ENCODE measurements around the gene PTDSS2. TPM values are rescaled to one million over a fixed set of nuclear protein-coding genes. Genes with fewer than 3 reads are reported as not detected.
"Not testable (repeated sequence)": the region's sequence is repeated elsewhere in the genome, so short reads cannot be mapped to it uniquely, and the experiment has no call there.

The PTDSS2 gene
- total RNA-seq, 2 donors from 2014 or later: 20.6 to 22.5 TPM

DNA sequence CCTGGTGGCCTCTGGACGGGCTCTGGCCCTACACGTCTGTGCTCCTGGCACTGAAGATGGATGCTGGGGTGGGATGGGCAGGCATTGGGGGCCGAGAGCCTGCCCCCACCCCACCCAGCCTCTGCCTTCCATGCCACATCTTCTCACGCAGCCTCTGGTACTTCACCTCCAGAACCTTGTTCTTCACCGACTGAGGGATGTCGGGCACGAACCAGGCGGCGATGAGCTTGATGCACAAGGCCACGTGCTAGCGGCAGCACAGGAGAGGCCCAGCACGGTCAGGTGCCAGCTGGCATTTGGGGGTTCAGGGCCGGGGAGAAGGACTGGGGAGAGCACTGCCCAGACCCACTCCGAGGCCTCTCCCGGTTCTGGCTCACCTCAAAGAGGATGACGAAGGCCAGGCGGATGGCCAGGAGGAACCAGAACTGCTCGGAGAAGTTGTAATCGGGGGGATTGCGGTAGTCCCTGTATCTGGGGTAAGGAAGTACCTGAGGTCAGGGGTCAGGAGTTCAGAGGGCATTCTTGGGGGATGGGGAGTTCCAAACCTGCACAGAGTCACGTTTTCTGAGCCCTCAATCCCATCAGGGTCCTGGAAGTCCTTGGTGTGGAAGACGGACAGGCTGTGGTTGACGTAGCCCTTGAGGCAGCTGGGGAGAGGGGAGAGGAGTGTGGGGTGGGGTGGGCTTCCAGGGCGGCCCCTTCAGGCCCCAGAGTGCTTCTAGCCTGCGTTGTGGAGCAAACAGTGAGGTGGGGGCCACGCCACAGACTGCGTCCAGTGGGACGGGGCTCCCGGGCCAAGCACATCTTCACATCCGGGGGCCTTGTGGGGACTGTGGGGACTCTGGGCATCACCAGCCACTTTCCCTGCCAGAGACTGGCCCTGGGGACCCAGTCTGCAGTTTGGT lies 31.5 kb upstream of the PTDSS2 start:
- H3K4me3 Mint-ChIP-seq: no peak overlapping the region
- no peaks in the 10 kb centered on the region for H3K27me3 Mint-ChIP-seq (ENCODE audit: low read depth)
- no peak for DNase-seq
- ATAC-seq (replicated peaks in 1 of 2): no peak
- H3K4me1 Mint-ChIP-seq (ENCODE audit: low read depth): peaks cover 24% of the 10 kb centered on the region
- no peak overlapping the region for H3K27ac Mint-ChIP-seq
- H3K36me3 Mint-ChIP-seq (ENCODE audit: insufficient read depth in 2 of 2): no peaks in the 10 kb centered on the region
- no peaks in the 10 kb centered on the region for H3K9me3 Mint-ChIP-seq

DNA sequence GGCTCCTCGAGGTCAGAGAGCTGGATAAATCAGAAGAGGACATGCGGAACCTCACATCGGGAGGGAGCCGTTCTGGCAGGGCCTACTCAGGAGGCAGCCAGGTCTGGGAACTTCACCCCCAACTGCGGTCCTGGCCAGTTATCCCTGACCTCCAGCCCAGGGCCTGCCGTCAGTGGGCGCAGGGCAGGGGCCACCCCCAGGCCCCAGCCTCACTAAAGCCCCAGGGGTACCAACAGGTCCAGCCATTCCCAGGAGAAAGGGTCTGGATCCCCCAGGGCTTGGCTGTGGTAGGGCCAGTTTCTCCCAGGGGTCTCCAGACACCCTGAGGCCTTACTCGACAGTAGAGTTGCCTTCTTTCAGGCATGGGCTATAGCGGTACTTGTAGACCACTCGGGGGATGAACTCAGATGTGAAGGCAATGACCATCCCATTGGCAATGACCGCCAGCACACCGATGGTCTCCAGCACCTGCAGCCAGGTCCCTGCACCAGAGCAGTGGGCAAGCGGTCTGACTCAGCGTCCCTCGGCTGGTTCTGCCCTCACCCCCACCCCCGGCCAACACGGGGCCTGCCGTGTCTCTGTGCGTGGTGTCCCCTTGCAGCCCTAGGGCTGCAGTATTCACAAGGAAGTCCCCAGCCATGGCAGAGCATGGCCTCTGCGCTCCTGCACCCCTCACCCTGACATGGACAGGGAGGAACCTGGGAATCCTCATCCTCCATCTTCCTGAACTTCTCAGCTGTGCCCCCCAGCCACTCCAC lies 30.7 kb upstream of the PTDSS2 start:
- DNase-seq (no peak), ATAC-seq (replicated peaks in 1 of 2) (no peak)
- Mint-ChIP-seq H3K4me1 (ENCODE audit: low read depth) (peaks cover 19% of the 10 kb centered on the region), H3K27me3 (ENCODE audit: low read depth) (no peaks in the 10 kb centered on the region), H3K27ac (no peak overlapping the region), H3K4me3 (no peak overlapping the region), H3K36me3 (ENCODE audit: insufficient read depth in 2 of 2) (no peaks in the 10 kb centered on the region), H3K9me3 (no peaks in the 10 kb centered on the region)

DNA sequence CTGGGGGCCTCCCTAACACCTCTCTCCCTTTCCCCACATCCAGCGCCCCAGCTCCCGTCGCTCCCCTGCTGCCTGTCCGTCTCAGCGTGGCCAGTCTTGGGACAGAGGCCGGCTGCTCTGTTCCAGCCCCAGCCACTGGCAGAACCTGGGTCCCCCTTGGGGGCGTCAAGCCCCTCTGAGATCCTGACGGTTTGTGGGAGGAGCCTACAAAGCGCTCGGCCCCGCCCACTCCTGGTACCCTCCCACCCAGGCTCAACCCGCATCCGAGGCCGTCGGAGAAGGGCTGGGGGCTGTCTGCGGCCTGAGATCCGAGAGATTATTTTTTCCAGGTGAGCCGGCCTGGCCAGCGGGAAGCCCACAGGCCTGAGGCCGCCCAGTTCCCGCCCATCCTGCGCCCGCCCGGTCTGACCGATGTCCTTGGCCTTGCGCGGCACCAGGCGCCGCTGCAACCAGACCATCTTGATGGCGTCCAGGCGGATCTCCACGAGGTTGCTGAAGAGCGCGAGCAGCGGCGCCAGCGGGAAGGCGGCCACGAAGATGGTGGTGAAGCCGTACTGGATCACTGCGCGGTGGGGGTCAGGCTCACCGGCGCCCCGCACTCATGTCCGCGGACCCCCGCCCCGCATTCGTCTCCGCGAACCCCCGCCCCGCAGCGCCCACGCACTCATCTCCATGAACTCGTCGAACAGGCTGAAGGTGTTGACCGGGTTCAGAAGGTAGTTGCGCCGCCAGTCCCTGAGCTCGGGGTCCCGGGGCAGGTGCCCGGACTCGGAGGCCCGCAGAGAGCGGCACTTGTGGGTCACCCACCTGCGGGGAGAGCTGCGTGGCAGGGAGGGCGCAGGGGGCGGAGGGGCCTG lies 29.8 kb upstream of the PTDSS2 start:
- ATAC-seq (replicated peaks in 1 of 2) (no peak), DNase-seq (no peak)
- H3K27me3 Mint-ChIP-seq (ENCODE audit: low read depth): no peaks in the 10 kb centered on the region
- peaks cover 11% of the 10 kb centered on the region for H3K4me1 Mint-ChIP-seq (ENCODE audit: low read depth)
- no peaks in the 10 kb centered on the region for H3K9me3 Mint-ChIP-seq
- H3K27ac Mint-ChIP-seq: no peak overlapping the region
- no peak overlapping the region for H3K4me3 Mint-ChIP-seq
- H3K36me3 Mint-ChIP-seq (ENCODE audit: insufficient read depth in 2 of 2): peaks cover 2% of the 10 kb centered on the region in 2 donors

DNA sequence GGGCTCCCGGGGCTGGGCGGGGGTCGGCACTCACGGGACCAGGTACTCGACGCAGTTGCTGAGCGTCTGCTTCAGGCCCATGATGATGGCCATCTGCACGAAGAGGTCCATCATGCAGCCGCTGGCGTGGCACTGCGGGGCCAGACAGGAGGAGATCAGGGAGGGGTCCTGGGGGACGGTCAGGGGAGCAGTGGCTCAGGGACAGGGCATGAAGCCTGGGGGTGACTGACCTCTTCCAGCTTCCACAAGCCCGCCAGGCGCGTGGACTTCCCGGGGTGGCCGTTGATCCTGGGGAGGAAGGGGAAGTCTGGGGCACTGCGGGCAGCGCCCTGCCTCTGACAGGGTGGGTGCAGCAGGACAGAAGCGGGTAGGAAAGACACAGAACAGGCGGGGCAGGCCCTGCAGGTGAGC lies 29.2 kb upstream of the PTDSS2 start:
- Mint-ChIP-seq H3K4me1 (ENCODE audit: low read depth) (peaks cover 5% of the 10 kb centered on the region), H3K27ac (no peak overlapping the region), H3K27me3 (ENCODE audit: low read depth) (no peaks in the 10 kb centered on the region), H3K4me3 (no peak overlapping the region), H3K9me3 (no peaks in the 10 kb centered on the region), H3K36me3 (ENCODE audit: insufficient read depth in 2 of 2) (peaks cover 2% of the 10 kb centered on the region in 2 donors)
- DNase-seq: no peak
- ATAC-seq (replicated peaks in 1 of 2): no peak

DNA sequence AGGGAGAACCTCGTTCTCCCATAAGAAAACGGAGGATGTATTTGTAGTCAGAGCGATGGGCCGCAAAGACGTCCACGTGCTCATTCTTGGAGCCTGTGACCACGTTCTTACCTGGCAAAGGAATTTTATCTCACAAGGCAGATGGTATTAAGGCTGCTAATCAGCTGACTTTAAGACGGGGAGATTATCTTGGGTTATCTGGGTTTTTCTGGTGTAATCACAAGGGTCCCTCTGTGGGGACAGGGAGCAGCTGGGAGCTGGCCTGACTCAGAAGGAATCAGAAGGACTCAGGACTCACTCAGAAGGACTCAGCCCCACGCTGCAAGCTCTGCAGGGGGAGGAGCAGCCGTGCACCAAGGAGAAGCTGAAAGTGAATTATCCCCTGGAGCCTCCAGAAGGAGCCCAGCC lies 27.8 kb upstream of the PTDSS2 start:
- Mint-ChIP-seq H3K36me3 (ENCODE audit: insufficient read depth in 2 of 2) (peaks cover 2% of the 10 kb centered on the region in 2 donors), H3K9me3 (no peaks in the 10 kb centered on the region), H3K4me1 (ENCODE audit: low read depth) (no peaks in the 10 kb centered on the region), H3K27ac (no peak overlapping the region), H3K4me3 (no peak overlapping the region), H3K27me3 (ENCODE audit: low read depth) (no peaks in the 10 kb centered on the region)
- ATAC-seq (replicated peaks in 1 of 2) (no peak), DNase-seq (no peak)

DNA sequence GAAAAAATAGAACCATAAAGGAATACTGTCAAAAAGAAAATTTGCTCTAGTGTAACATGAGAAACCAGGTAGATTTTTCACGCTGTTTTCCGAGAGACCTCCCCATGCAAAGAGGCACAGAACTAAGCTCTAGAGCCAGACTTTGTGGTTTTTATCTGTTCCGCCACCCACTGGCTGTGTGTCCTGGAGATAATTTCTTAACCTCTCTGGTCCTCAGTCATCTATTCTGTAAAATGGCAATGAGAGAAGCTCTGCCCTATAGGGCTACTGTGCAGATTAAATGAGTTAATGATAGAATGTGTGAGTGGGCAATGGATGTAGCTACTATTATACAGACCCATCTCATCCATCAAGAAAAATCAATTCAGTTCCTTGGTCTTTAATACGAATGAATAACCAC lies 25.8 kb upstream of the PTDSS2 start:
- no peak for DNase-seq
- H3K4me3 Mint-ChIP-seq: no peak overlapping the region
- H3K27me3 Mint-ChIP-seq (ENCODE audit: low read depth): no peaks in the 10 kb centered on the region
- no peaks in the 10 kb centered on the region for H3K4me1 Mint-ChIP-seq (ENCODE audit: low read depth)
- H3K36me3 Mint-ChIP-seq (ENCODE audit: insufficient read depth in 2 of 2): peaks cover 2% of the 10 kb centered on the region in 2 donors
- peak overlapping the region; percentile 69 for H3K27ac Mint-ChIP-seq
- no peaks in the 10 kb centered on the region for H3K9me3 Mint-ChIP-seq
- no peak for ATAC-seq (replicated peaks in 1 of 2)

DNA sequence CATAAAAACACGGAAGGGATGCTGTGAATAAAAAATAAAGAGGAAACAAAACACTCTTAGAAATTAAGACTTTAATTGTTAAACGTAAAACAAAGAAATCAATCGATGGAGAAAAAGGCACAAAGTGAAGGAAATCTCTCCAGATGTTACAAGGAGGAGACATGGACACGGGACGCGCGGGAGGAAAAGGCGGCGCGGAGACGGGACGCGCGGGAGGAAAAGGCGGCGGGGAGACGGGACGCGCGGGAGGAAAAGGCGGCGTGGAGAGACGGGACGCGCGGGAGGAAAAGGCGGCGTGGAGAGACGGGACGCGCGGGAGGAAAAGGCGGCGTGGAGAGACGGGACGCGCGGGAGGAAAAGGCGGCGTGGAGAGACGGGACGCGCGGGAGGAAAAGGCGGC lies 25.3 kb upstream of the PTDSS2 start:
- ATAC-seq (replicated peaks in 1 of 2); H3K27me3 Mint-ChIP-seq (ENCODE audit: low read depth); H3K36me3 Mint-ChIP-seq (ENCODE audit: insufficient read depth in 2 of 2); H3K4me3 Mint-ChIP-seq; DNase-seq; H3K9me3 Mint-ChIP-seq; H3K4me1 Mint-ChIP-seq (ENCODE audit: low read depth): not testable (repeated sequence)
- H3K27ac Mint-ChIP-seq: peak overlapping the region; percentile 69

DNA sequence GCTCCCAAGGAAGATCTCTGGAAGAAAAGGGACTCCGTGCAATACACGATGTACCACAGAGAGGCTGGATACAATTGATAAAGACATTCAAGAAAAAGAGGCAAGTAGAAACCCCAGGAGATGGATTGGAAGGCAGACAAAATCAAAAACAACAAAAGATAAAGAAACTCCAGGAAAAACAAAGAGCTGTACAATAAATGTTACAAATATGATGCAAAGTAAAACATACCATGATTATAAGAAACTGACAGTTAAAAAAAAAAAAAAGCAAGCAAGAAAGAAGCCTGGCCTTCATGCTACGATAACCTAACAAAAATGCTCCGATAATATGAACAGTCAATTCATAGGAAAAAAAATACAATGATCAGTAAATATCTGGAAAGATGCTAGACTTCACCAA lies 24.8 kb upstream of the PTDSS2 start:
- no peak overlapping the region for H3K27ac Mint-ChIP-seq
- ATAC-seq (replicated peaks in 1 of 2): no peak
- no peak for DNase-seq
- H3K36me3 Mint-ChIP-seq (ENCODE audit: insufficient read depth in 2 of 2): peaks cover 2% of the 10 kb centered on the region in 2 donors
- no peaks in the 10 kb centered on the region for H3K27me3 Mint-ChIP-seq (ENCODE audit: low read depth)
- no peak overlapping the region for H3K4me3 Mint-ChIP-seq
- no peaks in the 10 kb centered on the region for H3K4me1 Mint-ChIP-seq (ENCODE audit: low read depth)
- no peaks in the 10 kb centered on the region for H3K9me3 Mint-ChIP-seq

DNA sequence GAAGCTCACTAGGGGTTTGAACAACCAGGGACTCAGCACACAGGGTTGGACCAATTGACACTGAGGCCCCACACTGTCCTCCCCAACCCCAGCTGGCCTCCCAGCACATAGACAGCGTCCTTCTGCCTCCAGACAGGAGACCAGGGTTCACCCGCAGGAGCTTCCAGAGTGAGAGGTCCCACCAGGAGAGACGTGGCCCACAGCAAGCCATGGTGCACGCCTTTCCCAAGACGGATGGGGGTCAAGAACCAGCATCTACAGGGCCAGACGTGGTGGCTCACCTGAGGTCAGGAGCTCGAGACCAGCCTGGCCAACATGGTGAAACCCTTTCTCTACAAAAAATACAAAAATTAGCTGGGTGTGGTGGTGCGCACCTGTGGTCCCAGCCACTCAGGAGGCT lies 23.2 kb upstream of the PTDSS2 start:
- DNase-seq (no peak), ATAC-seq (replicated peaks in 1 of 2) (no peak)
- H3K4me3 Mint-ChIP-seq: no peak overlapping the region
- peaks cover 2% of the 10 kb centered on the region in 2 donors for H3K36me3 Mint-ChIP-seq (ENCODE audit: insufficient read depth in 2 of 2)
- H3K9me3 Mint-ChIP-seq: no peaks in the 10 kb centered on the region
- H3K4me1 Mint-ChIP-seq (ENCODE audit: low read depth): no peaks in the 10 kb centered on the region
- H3K27ac Mint-ChIP-seq: no peak overlapping the region
- H3K27me3 Mint-ChIP-seq (ENCODE audit: low read depth): no peaks in the 10 kb centered on the region

DNA sequence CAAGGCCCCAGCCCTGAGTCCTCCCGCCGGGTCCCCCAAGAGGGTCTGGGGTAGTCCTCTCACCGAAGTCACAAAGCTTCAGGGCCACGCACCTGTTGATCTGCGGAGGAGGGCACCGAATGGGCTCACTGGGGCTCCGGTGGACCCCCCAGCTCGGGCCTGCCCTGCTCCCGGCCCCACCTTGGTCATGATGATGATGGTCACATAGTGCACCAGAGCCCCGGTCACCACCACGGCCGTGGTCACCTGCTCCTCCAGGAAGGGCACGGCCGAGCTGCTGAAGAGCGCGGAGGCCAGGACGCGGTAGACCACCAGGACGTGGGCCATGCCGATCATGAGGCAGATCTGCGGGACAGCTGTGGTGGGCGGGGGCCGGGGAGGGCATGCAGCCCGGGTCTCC lies 21.8 kb upstream of the PTDSS2 start:
- Mint-ChIP-seq H3K27ac (no peak overlapping the region), H3K9me3 (no peaks in the 10 kb centered on the region), H3K4me1 (ENCODE audit: low read depth) (no peaks in the 10 kb centered on the region), H3K4me3 (no peak overlapping the region), H3K27me3 (ENCODE audit: low read depth) (no peaks in the 10 kb centered on the region), H3K36me3 (ENCODE audit: insufficient read depth in 2 of 2) (peaks cover 2% of the 10 kb centered on the region in 2 donors)
- ATAC-seq (replicated peaks in 1 of 2) (no peak), DNase-seq (no peak)

DNA sequence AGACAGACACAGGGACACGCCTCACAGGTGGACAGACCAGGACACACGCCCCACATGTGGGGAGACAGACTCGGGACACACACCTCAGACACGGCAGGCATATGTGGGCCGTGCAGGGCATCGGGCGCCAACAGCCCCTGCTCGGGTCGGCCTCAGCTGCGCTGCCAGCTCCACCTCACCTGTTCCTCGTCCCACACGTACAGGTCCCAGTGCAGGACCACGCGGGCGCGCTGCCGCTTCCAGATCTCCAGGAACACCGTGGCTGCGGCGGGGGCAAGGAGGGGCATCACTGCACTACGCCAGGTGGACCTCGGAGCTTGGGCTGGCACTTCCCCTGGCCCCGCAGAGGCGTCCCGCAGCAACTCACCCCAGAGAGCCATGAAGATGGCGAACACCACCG lies 20.7 kb upstream of the PTDSS2 start:
- no peaks in the 10 kb centered on the region for H3K4me1 Mint-ChIP-seq (ENCODE audit: low read depth)
- no peak overlapping the region for H3K4me3 Mint-ChIP-seq
- peaks cover 2% of the 10 kb centered on the region in 2 donors for H3K36me3 Mint-ChIP-seq (ENCODE audit: insufficient read depth in 2 of 2)
- H3K27ac Mint-ChIP-seq: no peak overlapping the region
- H3K27me3 Mint-ChIP-seq (ENCODE audit: low read depth): no peaks in the 10 kb centered on the region
- no peak for DNase-seq
- H3K9me3 Mint-ChIP-seq: no peaks in the 10 kb centered on the region
- ATAC-seq (replicated peaks in 1 of 2): no peak

DNA sequence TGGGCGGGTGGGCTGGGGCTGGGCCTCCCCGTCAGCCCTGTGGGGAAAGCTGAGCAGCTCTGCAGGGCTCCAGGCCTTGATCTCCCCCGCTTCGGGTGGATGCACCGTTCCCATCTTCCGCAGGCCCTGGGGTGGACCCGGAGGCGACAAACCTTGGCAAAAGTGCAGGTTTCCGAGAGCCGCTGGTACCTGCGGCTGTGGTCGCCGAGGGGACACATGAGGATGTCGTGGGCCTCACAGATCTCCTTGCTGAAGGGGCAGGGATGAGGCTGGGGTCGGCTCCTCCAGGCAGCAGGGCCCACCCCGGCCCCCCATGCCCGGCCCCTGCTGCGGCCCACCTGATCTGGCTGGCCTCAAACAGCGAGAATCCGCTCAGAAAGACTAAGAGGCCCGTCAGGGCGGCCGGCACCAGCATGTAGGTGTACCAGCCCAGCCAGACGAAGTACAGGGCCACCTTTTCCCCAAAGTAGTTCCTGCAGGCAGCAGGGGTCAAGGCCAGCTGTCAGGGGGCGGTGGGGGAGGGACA lies 20.1 kb upstream of the PTDSS2 start:
- Mint-ChIP-seq H3K36me3 (ENCODE audit: insufficient read depth in 2 of 2) (no peaks in the 10 kb centered on the region), H3K4me1 (ENCODE audit: low read depth) (no peaks in the 10 kb centered on the region), H3K4me3 (no peak overlapping the region), H3K9me3 (no peaks in the 10 kb centered on the region), H3K27me3 (ENCODE audit: low read depth) (no peaks in the 10 kb centered on the region), H3K27ac (no peak overlapping the region)
- DNase-seq: no peak
- ATAC-seq (replicated peaks in 1 of 2): no peak

DNA sequence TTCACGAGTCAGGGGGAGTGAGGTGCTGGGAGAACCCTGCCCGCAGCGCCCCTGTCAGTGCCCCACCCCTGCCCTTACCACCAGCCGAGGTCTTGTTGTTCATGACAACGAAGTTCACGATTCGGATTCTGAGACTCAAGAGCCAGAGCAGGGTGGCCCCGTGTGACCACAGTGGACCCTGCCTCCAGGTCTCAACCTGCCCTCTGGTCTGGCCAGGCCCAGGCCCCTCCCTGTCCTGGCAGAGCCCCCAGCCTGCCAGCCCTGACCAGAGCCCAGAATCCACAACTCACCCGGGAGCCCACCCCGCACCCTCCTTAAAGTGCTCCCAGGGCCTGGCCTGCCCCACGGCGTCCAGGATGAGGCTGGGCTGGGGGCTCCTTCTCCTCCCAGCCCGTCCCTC lies 18.2 kb upstream of the PTDSS2 start:
- Mint-ChIP-seq H3K9me3 (no peaks in the 10 kb centered on the region), H3K4me1 (ENCODE audit: low read depth) (no peaks in the 10 kb centered on the region), H3K4me3 (no peak overlapping the region), H3K36me3 (ENCODE audit: insufficient read depth in 2 of 2) (no peaks in the 10 kb centered on the region), H3K27ac (no peak overlapping the region), H3K27me3 (ENCODE audit: low read depth) (no peaks in the 10 kb centered on the region)
- DNase-seq (no peak), ATAC-seq (replicated peaks in 1 of 2) (no peak)
